ENCODE data around the gene ILKAP. TPM values are rescaled to one million over a fixed set of nuclear protein-coding genes. Genes with fewer than 3 reads are reported as not detected.
"Not testable (repeated sequence)": the region's sequence is repeated elsewhere in the genome, so short reads cannot be mapped to it uniquely, and the experiment has no call there.

The ILKAP gene
- total RNA-seq, 1 experiment from 2014 or later: 20.5 TPM

DNA sequence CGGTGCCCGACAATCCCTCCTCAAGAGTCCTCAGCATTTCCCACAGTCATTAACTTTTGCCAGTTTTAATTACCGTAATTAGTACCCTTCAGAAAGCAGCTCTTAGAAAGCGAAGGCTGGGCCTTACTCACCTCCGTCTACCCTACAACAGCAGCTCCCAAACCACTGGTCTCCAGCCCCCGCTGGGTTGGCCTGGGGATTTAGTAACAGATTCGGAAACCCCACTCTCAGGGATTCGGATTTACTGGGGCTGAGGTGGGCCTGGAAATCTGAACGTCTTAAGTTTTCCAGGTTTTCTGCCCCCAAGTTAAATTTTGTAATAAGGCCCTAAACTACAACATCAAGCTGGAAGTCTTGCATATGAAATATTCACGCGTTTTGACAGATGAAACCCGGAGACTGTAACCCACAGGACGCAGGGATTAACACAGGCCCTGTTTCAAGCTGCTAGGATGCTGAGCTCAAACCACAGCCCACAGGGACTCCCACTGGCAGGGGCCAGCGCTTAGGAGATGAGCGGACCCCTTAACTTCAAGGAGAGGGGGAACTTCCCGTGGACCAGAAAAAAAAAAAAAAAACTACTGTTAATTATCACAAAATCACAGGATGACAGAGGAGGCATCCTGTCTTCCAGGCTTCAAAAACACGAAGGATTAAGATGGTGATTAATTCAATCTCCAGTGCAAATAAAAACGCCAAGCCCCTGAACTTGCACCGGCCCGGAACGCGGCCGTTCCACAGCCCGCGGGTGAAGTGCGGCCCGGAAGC is 985 bp downstream of the ILKAP start:
- DNase-seq (ENCODE audit: low read depth): no peak

DNA sequence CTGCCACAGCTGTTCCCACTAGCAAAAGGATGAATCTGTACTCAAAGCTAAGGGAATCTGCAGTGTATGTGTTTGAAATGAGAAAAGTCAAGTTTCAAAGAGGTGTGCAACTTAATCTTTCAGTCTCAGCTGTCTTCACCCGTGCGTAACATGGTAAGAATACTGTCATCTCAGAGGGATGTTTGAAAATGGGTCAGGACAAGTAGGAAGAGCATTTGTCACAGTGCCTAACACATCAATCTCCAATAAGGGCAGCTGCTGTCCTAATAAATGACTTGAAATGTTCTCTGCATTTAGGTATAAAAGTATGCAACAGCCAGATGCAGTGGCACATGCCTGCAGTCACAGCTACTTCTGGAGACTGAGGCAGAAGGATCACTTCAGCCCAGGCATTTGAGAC is 13.1 kb downstream of the ILKAP start:
- DNase-seq (ENCODE audit: low read depth): no peak

DNA sequence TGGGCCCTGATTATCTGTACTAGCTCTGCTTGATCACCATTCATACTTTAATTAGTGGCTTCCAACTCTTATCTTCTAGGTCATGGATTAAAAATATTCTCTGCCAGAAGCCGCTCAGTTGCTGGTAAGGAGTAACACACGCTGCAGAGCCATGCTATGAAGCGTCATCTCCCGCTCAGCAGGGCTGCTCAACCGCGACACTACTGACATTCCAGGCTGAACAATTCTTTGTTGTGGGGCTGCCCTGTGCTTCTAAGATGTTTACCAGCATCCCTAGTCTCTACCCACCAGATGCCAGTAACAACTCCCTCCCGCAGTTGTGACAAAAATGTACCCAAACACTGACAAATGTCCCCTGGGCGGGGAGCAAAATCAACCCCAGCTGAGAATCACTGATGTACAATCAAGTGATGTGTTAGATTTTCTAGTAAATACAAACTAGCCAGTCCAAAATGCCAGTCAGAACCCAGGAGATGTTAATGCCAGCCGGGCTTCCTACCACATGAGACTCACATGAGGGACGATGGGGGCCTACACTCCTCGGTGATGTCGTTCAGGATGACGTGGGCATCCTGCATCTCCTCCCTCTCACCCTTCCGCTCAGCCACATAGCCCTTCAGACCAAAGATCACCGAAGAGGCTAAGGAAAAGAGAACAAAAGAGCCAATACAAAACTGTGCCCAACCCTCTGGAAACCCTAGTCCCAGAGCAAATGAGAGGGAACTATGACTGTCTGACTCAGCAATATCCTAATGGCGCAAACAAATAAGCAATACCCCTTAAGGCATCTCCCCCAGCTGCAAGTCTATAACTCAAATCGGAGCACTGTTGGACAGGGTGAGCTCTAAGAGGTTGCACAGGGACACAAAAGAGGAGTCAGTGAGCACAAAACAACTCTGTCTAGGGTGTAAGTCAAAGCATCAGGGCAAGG is 15.6 kb downstream of the ILKAP start:
- no peak for DNase-seq (ENCODE audit: low read depth)

DNA sequence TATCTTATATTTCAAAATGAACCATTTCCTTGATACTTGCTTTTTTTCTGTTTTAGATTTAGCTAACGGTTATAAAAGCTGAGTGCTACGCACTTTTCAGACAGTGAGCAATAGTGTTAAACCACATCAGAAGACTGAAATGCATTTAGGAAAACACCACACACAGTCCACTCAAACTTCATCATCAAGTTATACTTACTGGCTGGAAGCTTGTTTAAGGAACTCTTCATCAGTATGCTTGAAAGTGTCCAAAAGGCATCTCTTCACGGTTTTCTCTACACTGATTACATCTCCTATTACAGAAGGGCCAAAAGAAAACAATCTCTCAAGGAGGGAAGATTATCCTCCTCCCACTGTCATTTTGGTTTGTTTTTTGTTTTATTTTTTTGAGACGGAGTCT is 19.7 kb downstream of the ILKAP start:
- DNase-seq (ENCODE audit: low read depth): no peak

DNA sequence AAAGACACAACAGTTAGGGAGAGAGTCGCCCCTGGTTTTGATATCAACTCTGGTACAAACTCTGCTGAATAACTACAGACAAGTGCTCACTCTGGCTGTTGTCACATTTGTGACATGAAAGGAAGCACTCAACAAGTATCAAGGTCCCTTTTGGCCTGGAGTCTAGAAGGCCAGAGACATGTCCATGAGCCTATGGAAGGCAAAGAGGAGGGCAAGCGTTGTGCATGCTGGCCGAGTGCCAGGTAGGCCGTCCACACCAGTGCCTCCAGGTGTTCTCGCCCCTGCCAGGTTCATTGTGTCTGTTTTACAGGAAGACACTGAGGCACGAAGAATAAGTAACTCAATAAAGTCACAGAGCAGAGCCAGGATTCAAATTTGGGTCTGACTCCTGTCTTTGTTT is 21.1 kb downstream of the ILKAP start:
- no peak for DNase-seq (ENCODE audit: low read depth)

DNA sequence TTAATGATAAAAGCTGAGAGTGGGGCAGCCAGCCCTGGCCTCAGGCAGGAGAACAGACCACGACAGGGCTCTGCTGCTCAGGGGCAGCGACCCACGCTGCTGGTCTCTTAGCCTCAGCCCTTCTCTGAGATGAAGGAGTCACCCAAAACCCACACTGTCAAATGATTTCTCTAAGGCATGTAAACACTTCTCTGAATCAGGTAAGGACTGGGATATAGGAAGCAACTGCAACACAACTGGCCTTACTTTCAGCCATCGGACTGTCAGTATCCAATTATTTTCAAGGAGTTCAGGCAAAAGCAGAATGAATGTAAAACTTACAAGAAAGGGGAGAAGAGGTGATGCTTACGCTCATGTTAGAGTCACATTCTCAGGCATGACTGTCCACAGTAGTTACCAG is 22.9 kb downstream of the ILKAP start:
- DNase-seq (ENCODE audit: low read depth): no peak

DNA sequence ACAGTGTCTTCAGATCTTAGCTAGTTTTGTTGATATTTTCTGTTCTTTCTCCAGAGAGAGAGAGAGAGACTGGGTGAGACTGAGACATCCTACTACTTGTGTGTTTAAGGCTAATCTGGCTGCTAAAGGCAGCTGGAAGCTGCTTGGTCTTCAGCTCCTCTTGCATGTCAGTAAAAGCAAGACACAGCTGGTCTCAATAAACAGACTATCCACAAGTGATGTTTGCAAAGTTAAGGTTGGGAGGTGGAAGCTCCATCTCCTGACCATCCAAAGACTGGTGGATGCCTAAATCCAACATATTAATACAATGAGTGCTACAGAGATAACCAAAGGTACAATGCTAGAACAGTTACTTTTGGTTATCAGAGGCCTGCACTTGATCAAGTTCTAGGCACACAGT is 26.9 kb downstream of the ILKAP start:
- no peak for DNase-seq (ENCODE audit: low read depth)

DNA sequence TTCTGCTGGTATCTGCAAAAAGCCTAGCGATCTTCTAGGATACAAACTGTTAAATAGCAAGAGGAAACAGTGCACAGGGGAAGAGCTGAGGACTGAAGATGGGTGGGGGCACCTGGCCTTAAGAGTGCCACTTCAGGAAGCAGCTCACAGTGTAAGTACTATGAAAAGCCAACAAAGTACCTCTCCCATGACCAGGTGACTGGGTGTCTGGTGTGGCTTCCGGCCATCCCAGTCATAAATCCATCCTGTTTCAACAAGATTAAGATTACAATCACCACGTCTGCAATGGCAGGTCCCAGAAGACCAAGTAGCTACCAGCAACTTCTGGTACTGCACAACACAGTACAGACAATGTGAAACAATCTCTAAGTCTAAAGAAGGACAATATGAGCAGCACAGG is 28.8 kb downstream of the ILKAP start:
- DNase-seq (ENCODE audit: low read depth): no peak

DNA sequence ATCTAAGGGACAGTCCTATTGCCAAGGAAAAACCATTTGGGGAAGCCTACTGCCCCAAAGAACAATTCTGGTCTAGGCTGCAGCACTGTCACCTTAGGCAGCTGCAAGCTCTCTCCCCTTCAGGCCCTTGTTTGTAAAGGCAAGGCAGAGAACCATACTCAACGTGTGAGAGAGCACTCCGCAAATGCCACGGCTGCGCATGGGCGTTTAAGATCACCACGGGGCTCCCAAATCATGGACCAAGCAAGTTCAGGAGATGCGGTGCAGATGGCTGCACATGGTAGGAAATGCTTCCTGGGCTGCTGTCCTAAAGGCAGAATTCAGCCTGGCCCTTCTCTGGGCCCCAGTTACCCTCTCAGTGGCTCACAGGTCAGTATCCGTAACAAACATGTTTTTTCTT is 29.2 kb downstream of the ILKAP start:
- DNase-seq (ENCODE audit: low read depth): no peak

DNA sequence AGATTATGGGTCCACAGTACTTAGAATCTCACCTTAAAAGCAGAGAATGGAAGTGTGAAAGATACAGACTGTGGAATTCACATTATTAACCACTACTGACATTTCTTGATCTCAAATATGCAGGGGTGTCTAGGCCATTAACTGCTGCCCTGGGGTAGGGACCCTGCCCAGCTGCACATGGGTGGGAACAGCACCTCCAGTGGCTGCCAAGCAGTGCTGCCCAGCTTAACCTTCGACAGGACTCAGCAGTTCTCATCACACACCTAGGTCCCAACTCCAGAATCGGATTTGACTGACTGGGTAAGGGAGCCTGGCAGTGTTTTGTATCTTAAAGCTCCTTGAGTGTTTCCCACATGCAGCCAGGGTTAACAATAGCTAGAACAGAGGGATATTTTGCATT is 29.8 kb downstream of the ILKAP start:
- no peak for DNase-seq (ENCODE audit: low read depth)

DNA sequence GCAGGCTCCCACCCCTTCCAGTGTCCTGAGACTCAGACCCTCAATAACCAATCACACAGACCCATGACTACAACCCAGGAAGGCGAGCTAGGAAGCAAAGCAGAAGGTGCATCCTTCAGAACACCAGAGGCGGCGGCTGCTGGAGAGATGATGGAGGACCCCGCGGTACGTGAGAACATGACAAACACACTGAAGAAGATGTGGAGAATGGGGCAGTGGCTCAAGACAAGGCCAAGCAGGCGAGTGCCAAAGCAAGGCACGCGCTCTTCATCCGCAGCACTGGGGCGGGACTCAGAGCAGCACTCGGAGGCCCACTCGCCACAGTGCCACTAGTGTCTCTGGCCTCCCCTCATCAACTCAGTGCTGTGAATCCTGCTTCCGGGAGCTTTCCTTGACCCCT is 31.1 kb downstream of the ILKAP start:
- DNase-seq (ENCODE audit: low read depth): no peak

DNA sequence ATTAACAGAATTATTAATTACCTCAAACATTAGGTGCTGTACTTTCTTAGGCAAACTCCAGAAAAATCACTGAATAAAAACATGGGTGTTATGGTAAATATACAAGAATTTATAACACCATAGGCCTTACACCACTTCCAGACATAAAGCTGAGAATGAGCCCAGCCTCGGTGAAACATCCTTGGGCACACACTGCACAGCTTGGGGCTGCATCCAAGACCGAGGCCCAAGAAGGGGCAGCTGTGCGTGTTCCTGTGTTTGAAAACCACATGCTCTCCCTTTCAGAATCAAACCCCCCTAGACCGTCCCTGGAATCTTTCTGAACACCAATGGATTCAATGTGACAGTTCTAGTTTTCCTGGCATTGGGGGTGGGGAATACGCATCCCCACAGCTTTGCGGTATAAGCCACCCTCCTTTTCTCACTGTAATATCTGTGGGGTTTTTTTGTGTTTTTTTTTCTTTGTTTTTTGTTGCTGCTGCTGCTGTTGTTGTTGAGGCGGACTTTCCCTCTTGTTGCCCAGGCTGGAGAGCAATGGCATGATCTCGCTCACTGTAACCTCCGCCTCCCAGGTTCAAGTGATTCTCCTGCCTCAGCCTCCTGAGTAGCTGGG is 31.8 kb downstream of the ILKAP start:
- DNase-seq (ENCODE audit: low read depth): no peak

DNA sequence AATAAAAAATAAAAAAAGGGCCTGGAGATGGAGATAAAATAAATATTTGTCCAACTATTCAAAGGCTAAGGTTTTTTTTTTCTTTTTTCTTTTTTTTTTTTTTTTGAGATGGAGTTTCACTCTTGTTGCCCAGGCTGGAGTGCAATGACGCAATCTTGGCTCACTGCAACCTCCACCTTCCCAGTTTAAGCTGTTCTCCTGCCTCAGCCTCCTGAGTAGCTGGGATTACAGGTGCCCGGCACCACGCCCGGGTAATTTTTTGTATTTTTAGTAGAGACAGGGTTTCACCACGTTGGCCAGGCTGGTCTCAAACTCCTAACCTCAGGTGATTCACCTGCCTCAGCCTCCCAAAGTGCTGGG is 32.4 kb downstream of the ILKAP start:
- not testable (repeated sequence) for DNase-seq (ENCODE audit: low read depth)

DNA sequence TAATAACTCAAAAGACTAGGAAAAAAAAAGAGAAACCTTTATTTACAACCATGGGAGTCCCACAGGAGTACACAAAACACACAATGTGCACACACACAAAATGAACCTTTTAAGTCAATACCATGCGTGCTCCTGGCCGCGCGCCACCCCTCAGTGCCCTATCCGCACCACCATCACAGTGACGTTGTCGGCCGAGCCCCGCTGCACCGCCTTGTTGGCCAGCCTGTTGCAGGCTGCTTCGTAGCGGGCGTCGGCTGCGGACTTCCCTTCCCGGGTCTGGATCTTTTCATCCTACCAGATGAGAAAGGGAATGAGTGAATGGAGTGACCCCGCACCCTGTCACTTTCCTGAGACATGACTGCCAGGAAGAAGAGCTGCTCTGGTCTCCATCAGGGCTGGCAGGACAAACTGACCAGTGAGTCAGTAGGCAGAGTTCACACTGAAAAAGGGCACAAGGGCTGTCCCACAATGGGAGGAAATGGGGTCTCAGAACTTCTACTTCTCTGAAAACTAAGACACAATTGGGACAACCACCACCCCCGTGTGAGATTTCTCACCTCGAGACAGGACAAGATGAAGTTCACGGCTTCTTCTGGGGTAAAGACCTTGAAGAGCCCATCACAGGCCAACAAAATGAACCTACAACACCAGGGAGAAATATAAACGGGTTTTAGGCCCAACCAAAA is 33.0 kb downstream of the ILKAP start:
- DNase-seq (ENCODE audit: low read depth): no peak

DNA sequence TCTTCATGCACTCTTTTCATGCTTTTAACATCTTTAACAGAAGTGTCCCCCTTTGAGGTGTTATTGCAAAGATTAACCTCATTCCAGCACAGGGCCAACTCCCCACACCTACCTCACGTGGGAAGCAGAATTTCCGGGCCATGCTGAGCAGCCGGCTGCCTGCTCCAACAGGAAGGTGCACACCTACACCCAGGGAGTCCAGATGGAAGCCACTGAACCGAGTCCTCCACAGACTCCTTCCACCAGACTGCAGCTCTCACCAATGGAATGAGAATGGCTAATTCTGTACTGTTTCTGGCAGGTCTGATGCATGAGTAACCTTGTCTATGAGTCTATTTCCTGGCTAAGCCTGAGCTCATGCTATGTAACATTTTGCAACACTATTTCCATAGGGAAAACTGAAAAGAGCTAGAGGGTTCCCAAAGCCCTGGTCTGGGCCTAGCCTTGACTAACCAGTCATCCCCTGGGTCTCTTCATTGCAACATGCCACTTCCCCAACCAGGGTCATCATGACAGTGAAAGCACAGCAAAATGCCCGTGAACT is 33.7 kb downstream of the ILKAP start:
- DNase-seq (ENCODE audit: low read depth): peak; percentile 71

DNA sequence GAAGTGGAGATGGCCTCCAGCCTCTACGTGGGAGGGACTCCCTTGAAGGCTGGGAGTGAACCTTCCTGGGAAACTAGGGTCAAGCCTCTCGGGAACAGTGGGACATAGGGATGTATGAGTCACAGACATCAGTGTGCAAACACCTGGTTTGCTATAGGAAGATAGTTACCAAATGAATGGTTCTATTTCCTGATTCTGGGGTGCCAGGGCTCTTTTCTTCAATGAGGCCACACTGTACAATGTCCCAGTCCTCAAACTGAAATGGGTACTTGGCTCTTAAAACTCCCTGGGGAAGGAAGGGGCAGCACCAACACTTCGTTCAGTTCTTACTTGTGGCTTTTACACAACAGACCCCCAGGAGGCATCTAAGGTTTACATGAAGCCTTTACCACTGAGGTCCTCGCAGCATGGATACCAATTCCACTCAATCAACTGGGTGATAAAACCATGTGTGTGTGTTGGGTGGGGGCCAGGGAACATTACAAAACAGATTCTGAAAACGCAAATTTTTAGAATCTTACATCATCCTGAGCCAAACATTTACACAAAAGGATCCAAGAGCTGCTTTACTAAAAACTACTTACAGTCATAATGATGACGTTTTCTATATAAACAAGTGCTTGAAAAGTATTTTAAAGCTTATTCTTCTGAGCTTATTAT is 34.3 kb downstream of the ILKAP start:
- peak; percentile 54 for DNase-seq (ENCODE audit: low read depth)

DNA sequence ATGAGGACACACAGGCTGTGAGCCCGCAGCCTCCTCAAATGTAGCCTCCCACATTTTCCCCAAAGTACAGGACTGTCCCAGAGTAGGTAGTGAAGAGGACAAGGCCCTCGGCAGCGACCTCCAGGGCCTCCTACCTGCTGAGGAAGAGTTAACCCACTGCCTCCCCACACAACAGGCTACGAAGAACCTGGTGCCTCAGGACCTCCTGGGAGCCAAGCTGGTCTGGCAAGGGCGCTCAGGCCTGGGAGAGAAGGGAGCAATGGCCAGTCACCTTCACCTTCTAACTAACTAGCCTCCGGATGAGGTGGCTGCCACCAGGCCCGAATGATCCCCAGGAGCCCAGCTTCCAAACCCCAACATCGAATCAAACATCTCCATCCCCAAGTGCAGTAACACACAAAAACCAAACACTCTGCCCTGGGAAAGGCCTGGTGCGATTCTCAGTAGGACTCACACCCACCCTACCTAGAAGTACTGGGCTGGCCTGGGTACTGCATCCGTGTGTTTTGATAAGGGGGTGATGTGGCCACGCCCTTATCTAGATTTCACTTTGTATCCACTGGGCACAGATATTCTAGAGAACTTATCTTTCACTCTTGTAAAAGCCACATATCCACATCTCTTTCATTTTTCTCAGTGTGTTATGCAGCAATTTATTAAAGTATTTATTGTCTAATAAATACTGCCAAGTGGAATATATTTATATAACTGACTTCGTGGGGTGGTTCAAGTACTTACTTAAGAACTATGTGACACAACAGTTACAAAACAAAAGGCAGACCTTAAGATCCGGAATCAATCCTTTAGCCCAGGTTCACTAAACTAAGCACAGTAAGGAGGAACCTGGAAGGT is 35.1 kb downstream of the ILKAP start:
- DNase-seq (ENCODE audit: low read depth): no peak

DNA sequence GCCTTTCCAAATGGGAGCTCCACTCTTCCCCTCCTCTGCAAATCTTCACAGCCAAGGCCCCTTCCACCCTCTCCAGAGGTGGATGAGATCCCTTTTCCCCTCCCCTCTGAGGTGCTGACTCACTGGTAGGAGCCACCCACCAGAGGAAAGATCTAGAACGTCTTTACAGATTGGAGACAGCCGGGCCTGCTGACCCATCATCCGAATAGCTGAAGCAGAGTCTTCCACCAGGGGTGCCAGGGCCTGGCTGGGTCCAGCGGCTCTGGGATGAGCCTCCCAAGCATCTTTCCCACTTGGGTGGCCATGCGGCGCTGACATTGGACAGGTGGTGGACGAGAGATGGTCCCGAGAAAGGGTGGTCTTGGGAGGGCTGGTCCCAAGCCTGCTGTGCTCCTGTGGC is 35.7 kb downstream of the ILKAP start:
- no peak for DNase-seq (ENCODE audit: low read depth)

DNA sequence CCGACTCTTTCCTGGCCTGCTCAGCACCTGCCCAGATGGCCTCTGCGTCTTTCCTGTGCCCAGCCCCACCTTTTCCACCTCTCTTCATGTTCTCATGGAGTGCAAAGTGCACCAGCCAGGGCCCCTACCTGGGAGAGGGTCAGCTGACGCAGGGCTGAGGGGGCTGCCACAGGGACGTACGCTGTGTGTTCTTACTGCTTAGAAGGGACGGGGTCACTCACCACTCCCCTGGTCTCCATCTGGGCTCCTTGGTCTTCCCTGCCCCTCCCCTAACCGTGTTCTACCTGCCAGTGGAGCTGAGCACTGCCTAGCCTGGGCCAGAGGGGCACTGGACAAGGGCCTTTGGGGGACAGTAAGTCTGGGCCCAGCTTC is 36.2 kb downstream of the ILKAP start:
- DNase-seq (ENCODE audit: low read depth): no peak

Measured in RPMI7951 (cell line).